IMR-90 (cell line): Measurements from ENCODE around the gene RAPH1. TPM values are rescaled to one million over a fixed set of nuclear protein-coding genes. Genes with fewer than 3 reads are reported as not detected.

Experiments used
- ATAC-seq: fragments of 200-7000 bp; cut with Tn5 transposase; 2 replicates; pipeline ENCODE4 v1.9.1; 2020; ENCODE audit warnings: low read depth, mild to moderate bottlenecking, moderate library complexity
- BruUV-seq: library from RNA; stranded (reverse); fragments of 400-500 nt; replicated peaks from 2 replicates; lab custom pipeline; 2021; lab: Mats Ljungman, UMichigan
- CTCF ChIA-PET: fragments of 300-600 bp; formaldehyde crosslinking; extraction: SDS; loops from one replicate; lab custom pipeline; 2021; ENCODE audit warnings: antibody characterized with exemption; lab: Yijun Ruan, JAX
- POLR2A ChIA-PET: fragments of 300-600 bp; sonication (Branson Sonifier 250); formaldehyde crosslinking; loops from one replicate; lab custom pipeline; 2022; ENCODE audit warnings: antibody characterized with exemption; ENCODE audit not compliant: unreplicated experiment; lab: Charles Lee
- DNase-seq: peaks from one replicate; pipeline ENCODE4 v3.0.0; 2013
- H2AFZ ChIP-seq: replicated peaks from 2 replicates; pipeline ENCODE3; 2013; ENCODE audit warnings: low read length, mild to moderate bottlenecking; ENCODE audit not compliant: poor library complexity
- H2AK5ac ChIP-seq: 2 replicates; pipeline ENCODE4 v1.6.1; 2013; ENCODE audit warnings: low read depth, low read length, inconsistent platforms
- H2AK9ac ChIP-seq: replicated peaks from 2 replicates; pipeline ENCODE3; 2013; ENCODE audit warnings: mild to moderate bottlenecking, low read depth, low read length, moderate library complexity; ENCODE audit not compliant: poor library complexity
- H2BK120ac ChIP-seq: 2 replicates; pipeline ENCODE4 v1.6.1; 2013; ENCODE audit warnings: low read depth, low read length, inconsistent platforms
- H2BK15ac ChIP-seq: 3 replicates; pipeline ENCODE4 v1.6.1; 2013; ENCODE audit warnings: low read depth, low read length, inconsistent platforms
- H2BK20ac ChIP-seq: 2 replicates; pipeline ENCODE4 v1.6.1; 2013; ENCODE audit warnings: low read depth, mild to moderate bottlenecking, inconsistent platforms, low read length, moderate library complexity
- H2BK5ac ChIP-seq: 2 replicates; pipeline ENCODE4 v1.6.1; 2013; ENCODE audit warnings: mild to moderate bottlenecking, low read depth, low read length, inconsistent platforms; ENCODE audit not compliant: poor library complexity, severe bottlenecking
- H3K14ac ChIP-seq: replicated peaks from 2 replicates; pipeline ENCODE4 v1.6.1; 2013; ENCODE audit warnings: low read depth, low read length, inconsistent platforms
- H3K18ac ChIP-seq: 2 replicates; pipeline ENCODE4 v1.6.1; 2013; ENCODE audit warnings: low read depth, low read length, control low read depth
- H3K23ac ChIP-seq: 2 replicates; pipeline ENCODE4 v1.6.1; 2013; ENCODE audit warnings: low read depth, low read length, inconsistent platforms
- H3K27ac ChIP-seq: 2 replicates; pipeline ENCODE4 v1.5.1; 2013; ENCODE audit warnings: mild to moderate bottlenecking, control low read depth, low read length; ENCODE audit not compliant: insufficient read depth
- H3K27me3 ChIP-seq: 2 replicates; pipeline ENCODE4 v1.6.1; 2013; ENCODE audit warnings: low read length; ENCODE audit not compliant: control insufficient read depth, insufficient read depth
- H3K36me3 ChIP-seq: 2 replicates; pipeline ENCODE4 v1.6.1; 2013; ENCODE audit warnings: low read length, mixed read lengths; ENCODE audit not compliant: control insufficient read depth, insufficient read depth
- H3K4ac ChIP-seq: 2 replicates; pipeline ENCODE4 v1.6.1; 2013; ENCODE audit warnings: low read depth, low read length, inconsistent platforms
- H3K4me1 ChIP-seq: 2 replicates; pipeline ENCODE4 v1.6.1; 2013; ENCODE audit warnings: low read length, mixed read lengths; ENCODE audit not compliant: control insufficient read depth, insufficient read depth
- H3K4me2 ChIP-seq: 2 replicates; pipeline ENCODE4 v1.6.1; 2013; ENCODE audit warnings: low read depth, mild to moderate bottlenecking, control low read depth, low read length, moderate library complexity
- H3K4me3 ChIP-seq: 2 replicates; pipeline ENCODE4 v1.5.1; 2013; ENCODE audit warnings: low read depth, mild to moderate bottlenecking, control low read depth, low read length, moderate library complexity; ENCODE audit not compliant: insufficient read depth
- H3K56ac ChIP-seq: 2 replicates; pipeline ENCODE4 v1.6.1; 2013; ENCODE audit warnings: low read length, inconsistent platforms; ENCODE audit not compliant: insufficient read depth; ENCODE audit errors: extremely low read depth
- H3K79me1 ChIP-seq, 2 experiments: 2 replicates each; pipeline ENCODE4 v1.6.1; 2013; ENCODE audit warnings: low read length in 2 of 2, inconsistent platforms in 1 of 2, low read depth in 1 of 2
- H3K9ac ChIP-seq: 2 replicates; pipeline ENCODE4 v1.6.1; 2013; ENCODE audit warnings: low read depth, low read length, control low read depth
- H3K9me1 ChIP-seq: 2 replicates; pipeline ENCODE4 v1.6.1; 2013; ENCODE audit warnings: low read length, inconsistent platforms; ENCODE audit not compliant: insufficient read depth
- H3K9me3 ChIP-seq: 2 replicates; pipeline ENCODE4 v1.6.1; 2013; ENCODE audit warnings: low read length; ENCODE audit not compliant: control insufficient read depth, insufficient read depth
- H4K20me1 ChIP-seq: 2 replicates; pipeline ENCODE4 v1.6.1; 2013; ENCODE audit warnings: low read length, inconsistent platforms; ENCODE audit not compliant: insufficient read depth
- H4K5ac ChIP-seq: 2 replicates; pipeline ENCODE4 v1.6.1; 2013; ENCODE audit warnings: mild to moderate bottlenecking, low read depth, low read length, control low read depth
- H4K8ac ChIP-seq, 2 experiments: 2 replicates each; pipeline ENCODE4 v1.6.1; 2013; ENCODE audit warnings: low read depth in 2 of 2, low read length in 2 of 2, control low read depth in 1 of 2, inconsistent platforms in 1 of 2
- H4K91ac ChIP-seq: 2 replicates; pipeline ENCODE4 v1.6.1; 2013; ENCODE audit warnings: low read depth, low read length, inconsistent platforms; ENCODE audit not compliant: insufficient read depth
- CHD1 ChIP-seq: IDR thresholded peaks from 2 replicates; pipeline ENCODE4 v1.6.1; 2012; ENCODE audit warnings: low read depth, low read length, improper control_type of control experiment
- FOS ChIP-seq: fragments of 150-350 bp; IDR thresholded peaks from 2 replicates; pipeline ENCODE4 v1.6.1; 2016; ENCODE audit warnings: low read depth, low read length
- MAFK ChIP-seq: IDR thresholded peaks from 2 replicates; pipeline ENCODE4 v1.6.1; 2012; ENCODE audit warnings: low read depth, low read length, improper control_type of control experiment
- MAZ ChIP-seq: IDR thresholded peaks from 2 replicates; pipeline ENCODE4 v1.6.1; 2012; ENCODE audit warnings: low read depth, mild to moderate bottlenecking, low read length, improper control_type of control experiment, moderate library complexity, borderline replicate concordance
- POLR2A ChIP-seq: IDR thresholded peaks from 2 replicates; pipeline ENCODE4 v1.6.1; 2012; ENCODE audit warnings: mild to moderate bottlenecking, low read depth, low read length
- RAD21 ChIP-seq: IDR thresholded peaks from 2 replicates; pipeline ENCODE4 v1.6.1; 2012; ENCODE audit warnings: low read length, improper control_type of control experiment
- RFX5 ChIP-seq: IDR thresholded peaks from 2 replicates; pipeline ENCODE4 v1.8.0; 2012; ENCODE audit warnings: low read depth, mild to moderate bottlenecking, low read length, moderate library complexity
- WGBS, 2 experiments: methylation state at CpG; one replicate each; pipeline versions ENCODE4 v1.1.5 to v1.1.7; 2013; ENCODE audit warnings: missing lambda C conversion rate in 2 of 2; ENCODE audit not compliant: insufficient read length in 1 of 2; ENCODE audit errors: extremely low coverage in 2 of 2; 5-methylcytosine and 5-hydroxymethylcytosine counted together
- dilution Hi-C: fragments of 300-500 bp; cut with HindIII; formaldehyde crosslinking; loops from one replicate; pipeline ENCODE4 v1.14.3; 2018; ENCODE audit warnings: low sequenced_read_pairs; ENCODE audit not compliant: unreplicated experiment
- in situ Hi-C: fragments of 300-500 bp; cut with MboI; formaldehyde crosslinking; loops from 3 replicates; pipeline ENCODE4 v1.14.3; 2019; ENCODE audit warnings: low sequenced_read_pairs, inconsistent platforms, mixed read lengths
- intact Hi-C: fragments of 100-400 bp; cut with micrococcal nuclease; formaldehyde crosslinking; loops from 2 replicates; pipeline ENCODE4 v1.10.0; 2022
- polyA plus RNA-seq, 3 experiments: library from polyadenylated mRNA; depleted of rRNA; stranded (reverse); fragments of >200 nt; gene quantifications; 2 replicates each; pipeline ENCODE4 v1.2.3, GENCODE V29; 2012; ENCODE audit warnings: low replicate concordance in 1 of 3
- total RNA-seq: library from RNA; depleted of rRNA; stranded (reverse); fragments of >200 nt; gene quantifications from 2 replicates; pipeline ENCODE4 v1.2.3, GENCODE V29; 2012
- TF ChIP-seq, protein P1 (sequence below): conservative IDR thresholded peaks from 2 replicates; pipeline ENCODE4 v1.5.1; 2012; ENCODE audit warnings: mild to moderate bottlenecking, low read depth, low read length, improper control_type of control experiment

The RAPH1 gene
- total and polyA plus RNA-seq, 2 of the 4 experiments (the other 2 are of a cell fraction): 7.5 to 15.1 TPM

DNA sequence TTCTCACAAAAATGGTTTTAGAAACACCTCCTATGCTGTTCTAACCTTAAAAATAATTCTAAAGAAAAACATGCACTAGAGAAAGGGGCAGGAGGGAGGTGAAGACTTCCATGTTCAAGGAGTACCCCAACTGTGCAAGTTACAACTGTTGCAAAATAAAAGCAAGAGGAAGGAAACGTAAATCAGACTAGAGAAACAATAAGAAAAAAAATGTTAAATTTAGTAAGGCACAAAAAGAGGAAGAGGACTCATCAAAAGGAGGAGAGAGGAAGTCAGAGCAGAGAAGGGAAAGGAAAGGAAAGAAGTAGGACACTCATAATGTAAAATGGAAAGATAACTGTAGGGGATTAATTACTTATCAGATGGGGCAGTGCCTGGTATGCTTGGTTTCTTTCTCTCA is 34.1 kb downstream of the RAPH1 start:
- Histone ChIP-seq H2BK120ac (no peak overlapping the region), H3K18ac (no peak overlapping the region), H3K56ac (no peak overlapping the region), H3K14ac (no peak overlapping the region), H3K23ac (no peak overlapping the region), H4K20me1 (peaks cover 24% of the 10 kb centered on the region), H3K9me1 (peaks cover 3% of the 10 kb centered on the region; the same call in 1 of the 2 replicates), H3K4me3 (no peak overlapping the region), H3K27ac (no peak overlapping the region), H2BK15ac (no peak overlapping the region), H2BK20ac (no peak overlapping the region), H3K36me3 (peaks cover 1% of the 10 kb centered on the region; the same call in 1 of the 2 replicates), H4K5ac (no peak overlapping the region), H3K4ac (no peak overlapping the region), H3K9me3 (no peaks in the 10 kb centered on the region), H3K27me3 (no peaks in the 10 kb centered on the region), H3K4me2 (no peak overlapping the region), H4K91ac (no peak overlapping the region), H3K9ac (no peak overlapping the region), H2AK5ac (no peak overlapping the region), H2BK5ac (no peak overlapping the region), H3K79me1 (peaks cover 14 to 43% of the 10 kb centered on the region in 2 experiments), H4K8ac (no peak overlapping the region), H2AFZ (no peak overlapping the region), H3K4me1 (no peaks in the 10 kb centered on the region), H2AK9ac (no peak overlapping the region)
- in situ Hi-C loops: no loop called here
- CTCF ChIA-PET: interaction anchor here (0.6 kb wide), 1 partner anchor 130 kb away, joined by 3 read pairs; no protein-coding TSS in a partner anchor
- intact Hi-C loops: no loop called here
- no TSS peak for BruUV-seq
- dilution Hi-C loops: loop anchor here (25.0 kb wide), 1 partner anchor 311 kb away; no protein-coding TSS in a partner anchor
- ATAC-seq: no peak
- POLR2A ChIA-PET: no interaction called here
- no peak for DNase-seq
- no peak for TF ChIP-seq CHD1
- TF ChIP-seq, protein P1, sequence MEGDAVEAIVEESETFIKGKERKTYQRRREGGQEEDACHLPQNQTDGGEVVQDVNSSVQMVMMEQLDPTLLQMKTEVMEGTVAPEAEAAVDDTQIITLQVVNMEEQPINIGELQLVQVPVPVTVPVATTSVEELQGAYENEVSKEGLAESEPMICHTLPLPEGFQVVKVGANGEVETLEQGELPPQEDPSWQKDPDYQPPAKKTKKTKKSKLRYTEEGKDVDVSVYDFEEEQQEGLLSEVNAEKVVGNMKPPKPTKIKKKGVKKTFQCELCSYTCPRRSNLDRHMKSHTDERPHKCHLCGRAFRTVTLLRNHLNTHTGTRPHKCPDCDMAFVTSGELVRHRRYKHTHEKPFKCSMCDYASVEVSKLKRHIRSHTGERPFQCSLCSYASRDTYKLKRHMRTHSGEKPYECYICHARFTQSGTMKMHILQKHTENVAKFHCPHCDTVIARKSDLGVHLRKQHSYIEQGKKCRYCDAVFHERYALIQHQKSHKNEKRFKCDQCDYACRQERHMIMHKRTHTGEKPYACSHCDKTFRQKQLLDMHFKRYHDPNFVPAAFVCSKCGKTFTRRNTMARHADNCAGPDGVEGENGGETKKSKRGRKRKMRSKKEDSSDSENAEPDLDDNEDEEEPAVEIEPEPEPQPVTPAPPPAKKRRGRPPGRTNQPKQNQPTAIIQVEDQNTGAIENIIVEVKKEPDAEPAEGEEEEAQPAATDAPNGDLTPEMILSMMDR: no peak
- no peak for TF ChIP-seq RFX5
- TF ChIP-seq RAD21: no peak
- TF ChIP-seq POLR2A: no peak
- TF ChIP-seq MAFK: no peak
- TF ChIP-seq MAZ: no peak
- no peak for TF ChIP-seq FOS
- no CpG with 5 or more reads among the region's 1 CpG for WGBS, 2 experiments
